ENCODE measurements around the gene OR2V1. TPM values are rescaled to one million over a fixed set of nuclear protein-coding genes. Genes with fewer than 3 reads are reported as not detected.
"Not testable (repeated sequence)": the region's sequence is repeated elsewhere in the genome, so short reads cannot be mapped to it uniquely, and the experiment has no call there.

The OR2V1 gene
- total RNA-seq, 1 donor from 2014 or later = not detected

DNA sequence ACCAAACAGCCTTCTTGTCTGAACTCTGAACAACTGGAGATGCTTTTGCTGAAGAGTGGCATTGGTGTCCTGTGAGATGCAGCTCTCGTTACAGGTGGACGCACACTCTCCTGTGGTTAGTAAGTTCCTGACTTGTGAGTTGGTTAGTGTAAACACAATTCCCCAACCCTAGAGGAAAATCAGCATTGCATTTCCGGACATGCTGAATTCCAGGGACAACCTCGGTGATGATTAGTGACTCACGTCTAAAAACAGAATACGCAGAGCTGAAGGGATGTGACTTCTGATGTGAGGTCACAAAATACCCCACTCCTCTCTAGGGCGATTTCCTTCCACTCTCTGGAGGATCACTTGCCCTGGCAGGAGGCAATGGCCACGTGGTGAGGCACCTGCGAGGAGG is 21.4 kb upstream of the OR2V1 start:
- ATAC-seq (no peak), DNase-seq (no peak)
- H3K4me3 ChIP-seq = no peak overlapping the region
- TF ChIP-seq, protein P1, sequence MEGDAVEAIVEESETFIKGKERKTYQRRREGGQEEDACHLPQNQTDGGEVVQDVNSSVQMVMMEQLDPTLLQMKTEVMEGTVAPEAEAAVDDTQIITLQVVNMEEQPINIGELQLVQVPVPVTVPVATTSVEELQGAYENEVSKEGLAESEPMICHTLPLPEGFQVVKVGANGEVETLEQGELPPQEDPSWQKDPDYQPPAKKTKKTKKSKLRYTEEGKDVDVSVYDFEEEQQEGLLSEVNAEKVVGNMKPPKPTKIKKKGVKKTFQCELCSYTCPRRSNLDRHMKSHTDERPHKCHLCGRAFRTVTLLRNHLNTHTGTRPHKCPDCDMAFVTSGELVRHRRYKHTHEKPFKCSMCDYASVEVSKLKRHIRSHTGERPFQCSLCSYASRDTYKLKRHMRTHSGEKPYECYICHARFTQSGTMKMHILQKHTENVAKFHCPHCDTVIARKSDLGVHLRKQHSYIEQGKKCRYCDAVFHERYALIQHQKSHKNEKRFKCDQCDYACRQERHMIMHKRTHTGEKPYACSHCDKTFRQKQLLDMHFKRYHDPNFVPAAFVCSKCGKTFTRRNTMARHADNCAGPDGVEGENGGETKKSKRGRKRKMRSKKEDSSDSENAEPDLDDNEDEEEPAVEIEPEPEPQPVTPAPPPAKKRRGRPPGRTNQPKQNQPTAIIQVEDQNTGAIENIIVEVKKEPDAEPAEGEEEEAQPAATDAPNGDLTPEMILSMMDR (IDR thresholded peaks at IDR 0.05) = no peak
- peaks cover 24% of the 10 kb centered on the region for H3K27me3 ChIP-seq
- no peaks in the 10 kb centered on the region for H3K4me1 ChIP-seq
- no peaks in the 10 kb centered on the region for H3K36me3 ChIP-seq
- no peak overlapping the region for H3K27ac ChIP-seq
- no peaks in the 10 kb centered on the region for H3K9me3 ChIP-seq
- intact Hi-C loops (cut with DNase I) = no loop called here

DNA sequence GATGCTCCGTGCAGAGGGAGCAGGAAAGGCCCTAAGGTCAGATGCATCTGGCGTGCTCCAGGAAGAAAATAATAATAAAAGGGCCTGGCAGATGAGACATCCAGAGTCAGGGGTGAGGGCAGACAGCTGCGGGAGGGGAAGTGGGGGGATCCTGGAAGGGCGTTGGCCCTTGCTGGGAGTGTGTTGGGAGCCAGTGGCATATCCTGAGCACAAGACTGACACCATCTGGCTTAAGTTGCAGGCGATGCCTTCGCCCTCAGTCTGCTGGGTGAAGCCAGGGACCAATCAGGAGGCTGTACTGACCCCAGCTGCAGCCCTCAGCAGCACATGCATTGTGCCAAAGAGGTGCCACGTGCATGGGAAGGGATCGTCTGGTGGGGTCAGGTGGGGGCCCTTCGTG is 20.2 kb upstream of the OR2V1 start:
- H3K4me3 ChIP-seq = no peak overlapping the region
- peak; percentile 40 for ATAC-seq
- TF ChIP-seq, protein P1 (IDR thresholded peaks at IDR 0.05) = no peak
- H3K36me3 ChIP-seq = no peaks in the 10 kb centered on the region
- H3K4me1 ChIP-seq = no peaks in the 10 kb centered on the region
- no peaks in the 10 kb centered on the region for H3K9me3 ChIP-seq
- peaks cover 24% of the 10 kb centered on the region for H3K27me3 ChIP-seq
- H3K27ac ChIP-seq = no peak overlapping the region
- DNase-seq = no peak
- intact Hi-C loops (cut with DNase I) = no loop called here

DNA sequence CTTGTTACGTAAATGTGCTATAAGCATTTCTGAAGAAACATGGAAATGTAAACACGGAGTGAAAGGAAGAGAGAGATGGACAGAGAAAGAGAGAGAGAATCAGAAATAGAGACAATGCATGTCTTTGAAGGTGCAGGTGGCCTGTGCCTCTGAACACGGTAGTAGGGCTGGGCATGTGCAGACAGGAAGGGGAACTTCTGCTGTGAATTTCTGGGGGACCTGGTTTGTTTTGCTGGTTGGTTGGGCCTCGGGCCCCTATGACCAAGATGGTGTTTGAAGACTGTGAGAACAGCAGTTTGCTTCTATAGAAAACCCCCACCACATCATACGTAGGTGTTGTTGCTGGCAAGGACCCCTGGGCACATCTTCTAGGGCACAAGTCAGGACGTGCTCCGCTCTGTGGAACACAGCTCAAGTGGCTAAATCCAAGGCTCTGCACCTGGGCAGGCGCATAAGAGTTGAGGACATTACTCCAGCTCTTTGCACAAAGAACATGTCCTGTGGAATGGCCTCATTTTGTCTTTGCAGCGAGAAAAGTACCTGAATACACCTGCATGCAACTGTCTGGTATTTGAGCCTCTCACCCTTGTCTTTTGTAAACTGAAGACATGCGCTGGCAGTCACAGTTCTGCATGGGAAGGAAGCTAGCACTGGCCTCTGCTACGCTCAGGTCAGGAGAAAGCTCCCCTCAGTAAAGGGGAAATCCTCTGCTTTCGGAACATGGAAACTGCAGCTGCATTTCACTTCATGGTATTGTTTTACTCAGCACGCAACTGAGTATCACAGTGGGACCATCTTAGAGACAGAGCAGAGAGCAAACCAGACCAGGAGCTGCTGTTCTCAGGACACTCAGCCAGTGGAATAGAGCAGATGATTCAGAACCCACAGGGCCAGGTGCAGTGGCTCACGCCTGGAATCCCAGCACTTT is 19.1 kb upstream of the OR2V1 start:
- Histone ChIP-seq H3K36me3 (no peaks in the 10 kb centered on the region), H3K9me3 (no peaks in the 10 kb centered on the region), H3K27ac (no peak overlapping the region), H3K4me3 (no peak overlapping the region), H3K4me1 (no peaks in the 10 kb centered on the region), H3K27me3 (peaks cover 24% of the 10 kb centered on the region)
- intact Hi-C loops (cut with DNase I) = no loop called here
- no peak for DNase-seq
- no peak for ATAC-seq
- TF ChIP-seq, protein P1 (IDR thresholded peaks at IDR 0.05) = no peak

DNA sequence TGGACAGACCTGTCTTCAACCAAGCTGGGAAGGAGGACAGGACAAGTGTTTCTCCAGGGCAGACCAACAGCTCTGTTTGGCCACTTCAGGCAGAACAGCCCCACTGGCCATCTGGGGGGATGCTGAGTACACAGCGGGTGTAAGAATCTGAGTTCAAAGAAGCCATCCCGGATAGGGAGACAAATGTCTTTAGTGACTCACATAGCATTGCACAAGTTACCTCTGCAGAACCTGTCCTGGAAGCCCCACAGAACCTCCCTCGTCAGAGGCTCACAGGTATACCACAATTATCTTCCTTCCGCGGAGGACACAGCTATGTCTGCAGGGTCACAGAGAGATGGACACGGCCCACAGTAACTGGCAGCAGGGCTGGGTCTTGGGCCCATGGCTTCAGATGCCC is 18.4 kb upstream of the OR2V1 start:
- TF ChIP-seq, protein P1 (IDR thresholded peaks at IDR 0.05) = no peak
- ATAC-seq (no peak), DNase-seq (no peak)
- Histone ChIP-seq H3K27ac (no peak overlapping the region), H3K36me3 (no peaks in the 10 kb centered on the region), H3K9me3 (no peaks in the 10 kb centered on the region), H3K4me3 (no peak overlapping the region), H3K27me3 (peaks cover 24% of the 10 kb centered on the region), H3K4me1 (no peaks in the 10 kb centered on the region)
- intact Hi-C loops (cut with DNase I) = no loop called here

DNA sequence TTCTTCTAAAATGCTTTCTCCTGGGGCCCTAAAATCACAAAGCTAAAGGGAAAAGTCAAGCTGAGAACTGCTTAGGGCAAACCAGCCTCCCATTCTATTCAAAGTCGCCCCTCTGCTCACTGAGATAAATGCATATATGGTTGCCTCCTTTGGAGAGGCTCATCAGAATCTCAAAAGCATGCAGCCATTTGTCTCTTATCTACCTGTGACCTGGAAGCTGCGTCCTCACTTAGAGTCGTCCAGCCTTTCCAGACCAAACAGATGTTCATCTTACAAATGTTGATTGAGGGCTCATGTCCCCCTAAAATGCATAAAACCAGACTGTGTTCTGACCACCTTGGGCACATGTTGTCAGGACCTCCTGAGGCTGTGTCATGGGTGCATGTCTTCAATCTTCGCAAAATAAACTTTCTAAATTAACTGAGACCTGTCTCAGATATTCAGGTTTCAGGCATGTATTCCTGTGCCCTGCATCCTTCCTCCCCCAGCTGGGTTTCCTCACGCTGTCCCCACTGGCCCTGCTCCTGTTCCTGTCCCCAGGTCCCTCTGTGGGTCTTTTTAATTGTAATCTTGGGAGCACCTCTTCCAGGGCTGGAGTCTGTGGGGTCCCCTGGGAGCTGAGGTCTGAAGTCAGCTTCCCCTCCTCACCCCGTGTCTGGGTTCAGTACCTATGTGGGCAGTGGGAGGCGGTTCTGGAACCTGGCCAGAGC is 16.1 kb upstream of the OR2V1 start, which contains the start of gene OR2V2:
TSS of gene OR2V2 (plus strand) at position 660 of the 710 bp plus-strand sequence. CDS start 7,357 bp downstream, outside the sequence.
- peak; percentile 31 for ATAC-seq
- H3K27ac ChIP-seq; H3K4me1 ChIP-seq; H3K4me3 ChIP-seq; H3K9me3 ChIP-seq; H3K36me3 ChIP-seq; DNase-seq; intact Hi-C loops (cut with DNase I): not testable (repeated sequence)
- H3K27me3 ChIP-seq = peaks cover 24% of the 10 kb centered on the region

DNA sequence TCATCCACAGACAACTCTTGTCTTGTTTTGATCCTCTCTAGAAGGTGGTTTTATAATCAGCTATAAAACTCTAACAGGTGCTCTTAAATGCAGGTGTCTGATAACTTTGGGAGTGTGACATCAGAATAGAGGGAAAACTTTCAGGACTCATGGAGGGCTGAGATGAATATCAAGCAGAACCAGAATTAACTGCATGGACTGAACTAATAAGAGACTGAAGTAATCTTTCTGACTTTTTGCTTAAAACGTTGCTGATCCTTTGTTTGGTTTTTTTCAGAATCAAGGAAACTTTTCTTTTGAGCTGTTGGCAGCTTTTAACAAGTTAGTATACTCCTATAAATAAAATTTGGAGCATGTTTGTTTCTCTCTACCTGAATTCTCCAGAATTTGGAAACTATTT is 14.2 kb upstream of the OR2V1 start:
- Histone ChIP-seq H3K27ac (no peak overlapping the region), H3K9me3 (no peaks in the 10 kb centered on the region), H3K4me3 (no peak overlapping the region), H3K4me1 (no peaks in the 10 kb centered on the region), H3K36me3 (no peaks in the 10 kb centered on the region), H3K27me3 (peaks cover 11% of the 10 kb centered on the region)
- TF ChIP-seq, protein P1 (IDR thresholded peaks at IDR 0.05) = no peak
- intact Hi-C loops (cut with DNase I) = no loop called here
- ATAC-seq (no peak), DNase-seq (no peak)
